Panc1 (cell line): ENCODE data around the gene RBSN. TPM values are rescaled to one million over a fixed set of nuclear protein-coding genes. Genes with fewer than 3 reads are reported as not detected.

Experiments
- ATAC-seq: fragments of 200-7000 bp; cut with Tn5 transposase; 2 replicates; pipeline ENCODE4 v1.9.1; 2020; ENCODE audit warnings: mild to moderate bottlenecking, moderate library complexity
- BruUV-seq: library from RNA; stranded (reverse); fragments of 400-500 nt; replicated peaks from 2 replicates; lab custom pipeline; 2021; lab: Mats Ljungman, UMichigan
- CTCF ChIA-PET: fragments of 300-600 bp; sonication (Branson Sonifier 250); formaldehyde crosslinking; loops from one replicate; lab custom pipeline; 2022; ENCODE audit warnings: antibody characterized with exemption; lab: Charles Lee
- POLR2A ChIA-PET: fragments of 300-600 bp; sonication (Branson Sonifier 250); formaldehyde crosslinking; loops from one replicate; lab custom pipeline; 2022; ENCODE audit warnings: antibody characterized with exemption; lab: Charles Lee
- DNase-seq: peaks from one replicate; pipeline ENCODE4 v3.0.0-alpha.2; 2010; ENCODE audit warnings: low read depth, low spot score
- H3K27ac ChIP-seq: 2 replicates; pipeline ENCODE4 v1.5.1; 2011; ENCODE audit warnings: mild to moderate bottlenecking, low read length, inconsistent platforms
- H3K27me3 ChIP-seq: fragments of 200-500 bp; sonication (Bioruptor generic); 2 replicates; pipeline ENCODE4 v1.6.0; 2014; ENCODE audit warnings: low read length, inconsistent platforms; ENCODE audit not compliant: control insufficient read depth, insufficient read depth
- H3K36me3 ChIP-seq: fragments of 200-500 bp; sonication (Bioruptor generic); 2 replicates; pipeline ENCODE4 v1.5.1; 2014; ENCODE audit warnings: inconsistent platforms, mild to moderate bottlenecking, low read length, moderate library complexity; ENCODE audit not compliant: control insufficient read depth, insufficient read depth
- H3K4me1 ChIP-seq: 2 replicates; pipeline ENCODE4 v1.5.1; 2011; ENCODE audit warnings: inconsistent platforms, mild to moderate bottlenecking, low read length, moderate library complexity; ENCODE audit not compliant: control insufficient read depth, insufficient read depth
- H3K4me3 ChIP-seq, 2 experiments: 2 replicates each; pipeline ENCODE4 v1.5.1; 2011 to 2012; ENCODE audit warnings: low read depth in 2 of 2, low read length in 2 of 2, mild to moderate bottlenecking in 2 of 2, inconsistent platforms in 1 of 2, moderate library complexity in 1 of 2
- H3K9me3 ChIP-seq: fragments of 200-500 bp; sonication (Bioruptor generic); 2 replicates; pipeline ENCODE4 v1.5.1; 2014; ENCODE audit warnings: low read depth, mild to moderate bottlenecking, inconsistent platforms, low read length, moderate library complexity; ENCODE audit not compliant: control insufficient read depth, insufficient read depth
- POLR2AphosphoS5 ChIP-seq: IDR thresholded peaks from 2 replicates; pipeline ENCODE4 v1.6.1; 2012; ENCODE audit warnings: mild to moderate bottlenecking, low read depth, low read length, moderate library complexity
- SIN3A ChIP-seq: IDR thresholded peaks from 2 replicates; pipeline ENCODE4 v1.6.1; 2012; ENCODE audit warnings: low read depth, mild to moderate bottlenecking, low read length, moderate library complexity, borderline replicate concordance; ENCODE audit not compliant: insufficient read depth
- TCF7L2 ChIP-seq: IDR thresholded peaks from 2 replicates; pipeline ENCODE4 v1.6.1; 2011; ENCODE audit warnings: mild to moderate bottlenecking, low read depth, low read length, inconsistent platforms
- in situ Hi-C: cut with HindIII; loops from 2 replicates; pipeline ENCODE4 v1.10.0; 2016; ENCODE audit warnings: low sequenced_read_pairs, low pct_unique_long_range_greater_than_20kb
- intact Hi-C: fragments of 100-400 bp; cut with micrococcal nuclease; formaldehyde crosslinking; loops from one replicate; pipeline ENCODE4 v1.10.0; 2022; ENCODE audit not compliant: unreplicated experiment
- total RNA-seq: library from RNA; stranded (reverse); gene quantifications from one replicate; pipeline ENCODE4 v1.2.1, GENCODE V29; 2021; ENCODE audit not compliant: unreplicated experiment
- TF ChIP-seq, protein P1 (sequence below), 2 experiments: IDR thresholded peaks; 2 replicates each; pipeline ENCODE4 v1.6.1; 2011 to 2012; ENCODE audit warnings: low read depth in 2 of 2, control low read depth in 1 of 2, low read length in 1 of 2, mild to moderate bottlenecking in 1 of 2, moderate library complexity in 1 of 2; ENCODE audit not compliant: insufficient read depth in 1 of 2
- TF ChIP-seq, protein P2 (sequence below): fragments of 450-650 bp; IDR thresholded peaks from 2 replicates; pipeline ENCODE4 v1.5.1; 2017; ENCODE audit warnings: mild to moderate bottlenecking

The RBSN gene
- total RNA-seq, 1 experiment from 2014 or later, result 13.6 TPM

DNA sequence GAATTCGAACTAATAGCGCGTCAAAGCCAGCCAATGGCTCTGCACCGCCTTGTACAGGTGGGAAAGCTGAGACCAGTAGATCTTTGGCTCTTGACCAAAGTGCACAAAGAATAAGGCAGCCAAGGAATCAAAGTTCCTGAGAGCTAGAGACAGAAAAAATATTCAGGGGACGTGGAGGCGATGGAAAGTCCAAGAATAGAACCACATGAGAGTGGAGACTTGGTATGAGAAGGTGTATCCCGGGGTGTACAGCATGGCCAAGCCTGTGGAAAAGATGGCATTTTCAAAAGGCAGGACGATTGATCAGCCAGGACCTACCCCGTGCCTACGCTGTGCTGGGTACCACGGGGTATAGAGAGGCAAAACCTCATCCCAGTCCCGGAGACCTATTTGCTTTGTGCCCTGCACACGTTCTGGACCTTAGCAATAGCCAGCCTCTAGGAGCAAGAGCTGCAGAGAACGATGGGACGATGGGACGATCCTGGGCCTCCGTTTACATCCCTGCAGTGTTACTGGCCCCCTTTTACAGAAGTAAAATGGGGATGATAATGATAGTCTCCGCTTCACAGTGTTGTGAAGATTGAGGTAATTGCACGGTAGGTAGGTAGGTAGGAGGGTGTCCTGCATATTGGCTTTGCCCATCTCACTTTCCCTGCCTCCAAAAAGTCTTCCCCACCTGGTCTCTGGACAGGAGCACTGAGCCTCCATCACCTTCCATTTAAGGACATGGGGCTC is 583 bp upstream of the RBSN start:
- H3K4me3 ChIP-seq, result peak overlapping the region; percentile 53 to 93
- peaks cover 4% of the 10 kb centered on the region for H3K36me3 ChIP-seq
- ChIA-PET POLR2A (interaction anchor here (0.6 kb wide), 1 partner anchor 118 kb away, joined by 8 read pairs; no protein-coding TSS in a partner anchor), CTCF (no interaction called here)
- no peak for DNase-seq
- H3K27me3 ChIP-seq, result no peaks in the 10 kb centered on the region
- H3K4me1 ChIP-seq, result peaks cover 7% of the 10 kb centered on the region; the same call in 1 of the 2 replicates
- TF ChIP-seq SIN3A (no peak), TCF7L2 (no peak), POLR2AphosphoS5 (no peak)
- TF ChIP-seq, protein P1, sequence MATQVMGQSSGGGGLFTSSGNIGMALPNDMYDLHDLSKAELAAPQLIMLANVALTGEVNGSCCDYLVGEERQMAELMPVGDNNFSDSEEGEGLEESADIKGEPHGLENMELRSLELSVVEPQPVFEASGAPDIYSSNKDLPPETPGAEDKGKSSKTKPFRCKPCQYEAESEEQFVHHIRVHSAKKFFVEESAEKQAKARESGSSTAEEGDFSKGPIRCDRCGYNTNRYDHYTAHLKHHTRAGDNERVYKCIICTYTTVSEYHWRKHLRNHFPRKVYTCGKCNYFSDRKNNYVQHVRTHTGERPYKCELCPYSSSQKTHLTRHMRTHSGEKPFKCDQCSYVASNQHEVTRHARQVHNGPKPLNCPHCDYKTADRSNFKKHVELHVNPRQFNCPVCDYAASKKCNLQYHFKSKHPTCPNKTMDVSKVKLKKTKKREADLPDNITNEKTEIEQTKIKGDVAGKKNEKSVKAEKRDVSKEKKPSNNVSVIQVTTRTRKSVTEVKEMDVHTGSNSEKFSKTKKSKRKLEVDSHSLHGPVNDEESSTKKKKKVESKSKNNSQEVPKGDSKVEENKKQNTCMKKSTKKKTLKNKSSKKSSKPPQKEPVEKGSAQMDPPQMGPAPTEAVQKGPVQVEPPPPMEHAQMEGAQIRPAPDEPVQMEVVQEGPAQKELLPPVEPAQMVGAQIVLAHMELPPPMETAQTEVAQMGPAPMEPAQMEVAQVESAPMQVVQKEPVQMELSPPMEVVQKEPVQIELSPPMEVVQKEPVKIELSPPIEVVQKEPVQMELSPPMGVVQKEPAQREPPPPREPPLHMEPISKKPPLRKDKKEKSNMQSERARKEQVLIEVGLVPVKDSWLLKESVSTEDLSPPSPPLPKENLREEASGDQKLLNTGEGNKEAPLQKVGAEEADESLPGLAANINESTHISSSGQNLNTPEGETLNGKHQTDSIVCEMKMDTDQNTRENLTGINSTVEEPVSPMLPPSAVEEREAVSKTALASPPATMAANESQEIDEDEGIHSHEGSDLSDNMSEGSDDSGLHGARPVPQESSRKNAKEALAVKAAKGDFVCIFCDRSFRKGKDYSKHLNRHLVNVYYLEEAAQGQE (IDR thresholded peaks at IDR 0.05; ENCODE audit: insufficient read depth in 1 of 2, low read depth in 2 of 2, low read length in 1 of 2), result no peak
- TF ChIP-seq, protein P2, sequence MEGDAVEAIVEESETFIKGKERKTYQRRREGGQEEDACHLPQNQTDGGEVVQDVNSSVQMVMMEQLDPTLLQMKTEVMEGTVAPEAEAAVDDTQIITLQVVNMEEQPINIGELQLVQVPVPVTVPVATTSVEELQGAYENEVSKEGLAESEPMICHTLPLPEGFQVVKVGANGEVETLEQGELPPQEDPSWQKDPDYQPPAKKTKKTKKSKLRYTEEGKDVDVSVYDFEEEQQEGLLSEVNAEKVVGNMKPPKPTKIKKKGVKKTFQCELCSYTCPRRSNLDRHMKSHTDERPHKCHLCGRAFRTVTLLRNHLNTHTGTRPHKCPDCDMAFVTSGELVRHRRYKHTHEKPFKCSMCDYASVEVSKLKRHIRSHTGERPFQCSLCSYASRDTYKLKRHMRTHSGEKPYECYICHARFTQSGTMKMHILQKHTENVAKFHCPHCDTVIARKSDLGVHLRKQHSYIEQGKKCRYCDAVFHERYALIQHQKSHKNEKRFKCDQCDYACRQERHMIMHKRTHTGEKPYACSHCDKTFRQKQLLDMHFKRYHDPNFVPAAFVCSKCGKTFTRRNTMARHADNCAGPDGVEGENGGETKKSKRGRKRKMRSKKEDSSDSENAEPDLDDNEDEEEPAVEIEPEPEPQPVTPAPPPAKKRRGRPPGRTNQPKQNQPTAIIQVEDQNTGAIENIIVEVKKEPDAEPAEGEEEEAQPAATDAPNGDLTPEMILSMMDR, result no peak
- no TSS peak for BruUV-seq
- ATAC-seq, result peak; percentile 67
- in situ Hi-C loops (no loop called here), intact Hi-C loops (loop anchor here (10.0 kb wide), 1 partner anchor 305 kb away; no protein-coding TSS in a partner anchor)
- H3K9me3 ChIP-seq, result no peaks in the 10 kb centered on the region
- peak overlapping the region; percentile 97 for H3K27ac ChIP-seq

DNA sequence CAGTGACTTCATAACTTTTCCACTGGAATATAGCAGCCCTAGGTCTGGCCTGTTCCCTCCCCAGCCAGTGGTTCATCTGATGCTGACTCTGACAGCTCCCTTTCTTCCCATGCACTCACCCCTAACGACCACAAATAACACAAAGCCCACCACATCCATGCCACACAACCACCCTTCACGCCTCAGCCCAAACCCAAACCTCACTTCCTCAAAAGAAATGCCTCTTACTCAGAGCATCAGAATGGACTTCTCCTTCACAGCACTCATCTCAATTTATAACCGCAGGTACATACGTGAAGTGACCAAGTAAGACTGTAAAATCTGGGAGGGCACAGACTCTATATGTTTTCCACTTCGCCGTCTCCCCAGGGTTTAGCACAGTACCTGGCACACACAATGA is 1.1 kb downstream of the RBSN start:
- intact Hi-C loops, result no loop called here
- Histone ChIP-seq H3K9me3 (no peaks in the 10 kb centered on the region), H3K27me3 (no peaks in the 10 kb centered on the region), H3K4me1 (peaks cover 7% of the 10 kb centered on the region; the same call in 1 of the 2 replicates), H3K27ac (peak overlapping the region; percentile 55), H3K4me3 (peak overlapping the region; percentile 53 to 93), H3K36me3 (peaks cover 4% of the 10 kb centered on the region)
- no peak for TF ChIP-seq POLR2AphosphoS5
- TF ChIP-seq SIN3A, result no peak
- TF ChIP-seq TCF7L2, result no peak
- TF ChIP-seq, protein P2, result no peak
- TF ChIP-seq, protein P1 (IDR thresholded peaks at IDR 0.05; ENCODE audit: insufficient read depth in 1 of 2, low read depth in 2 of 2, low read length in 1 of 2), result no peak
- no TSS peak for BruUV-seq
- ATAC-seq (no peak), DNase-seq (no peak)
- CTCF ChIA-PET, result no interaction called here
- in situ Hi-C loops, result no loop called here
- POLR2A ChIA-PET, result no interaction called here
